ENCODE measurements around the gene BICRAL. TPM values are rescaled to one million over a fixed set of nuclear protein-coding genes. Genes with fewer than 3 reads are reported as not detected.

BICRAL gene
- total and polyA plus RNA-seq, 8 donors: 2.8 to 23.2 (median 7.0) TPM

GRCh38 chr6:42745640-42746462 lies 36.0 kb upstream of the BICRAL start, which contains the start of gene TBCC:
Gene TBCC, minus strand, starts transcription at chr6:42746103. Its CDS starts 30 bp downstream, at chr6:42746073.
- Histone ChIP-seq H3K4me3 (peak within 1 kb of the TSS; percentile 66 to 99 (median 84)), H3K27ac (peak within 1 kb of the TSS; percentile 89 to 97 (median 93)), H3K9me3 (no peaks in the 10 kb centered on the region), H3K36me3 (no peaks in the 10 kb centered on the region), H3K4me1 (peaks cover 19 to 50% (median 41%) of the 10 kb centered on the region in 4 donors), H3K27me3 (no peaks in the 10 kb centered on the region)
- 0 to 1% (median 0%) methylated on average over 41 to 57 of the region's 57 CpGs for WGBS, 5 donors
- TF ChIP-seq POLR2A (IDR thresholded peaks at IDR 0.05): peak in 2 of 4 donors; percentile 92 to 94
- TF ChIP-seq EP300 (IDR thresholded peaks at IDR 0.05): no peak
- TF ChIP-seq POLR2AphosphoS5 (IDR thresholded peaks at IDR 0.05): peak; percentile 96 to 99 (median 99)
- peak; percentile 97 to 99 for DNase-seq
- intact Hi-C loops (cut with DNase I; ENCODE audit: low total_unique reads): no loop called here

DNA sequence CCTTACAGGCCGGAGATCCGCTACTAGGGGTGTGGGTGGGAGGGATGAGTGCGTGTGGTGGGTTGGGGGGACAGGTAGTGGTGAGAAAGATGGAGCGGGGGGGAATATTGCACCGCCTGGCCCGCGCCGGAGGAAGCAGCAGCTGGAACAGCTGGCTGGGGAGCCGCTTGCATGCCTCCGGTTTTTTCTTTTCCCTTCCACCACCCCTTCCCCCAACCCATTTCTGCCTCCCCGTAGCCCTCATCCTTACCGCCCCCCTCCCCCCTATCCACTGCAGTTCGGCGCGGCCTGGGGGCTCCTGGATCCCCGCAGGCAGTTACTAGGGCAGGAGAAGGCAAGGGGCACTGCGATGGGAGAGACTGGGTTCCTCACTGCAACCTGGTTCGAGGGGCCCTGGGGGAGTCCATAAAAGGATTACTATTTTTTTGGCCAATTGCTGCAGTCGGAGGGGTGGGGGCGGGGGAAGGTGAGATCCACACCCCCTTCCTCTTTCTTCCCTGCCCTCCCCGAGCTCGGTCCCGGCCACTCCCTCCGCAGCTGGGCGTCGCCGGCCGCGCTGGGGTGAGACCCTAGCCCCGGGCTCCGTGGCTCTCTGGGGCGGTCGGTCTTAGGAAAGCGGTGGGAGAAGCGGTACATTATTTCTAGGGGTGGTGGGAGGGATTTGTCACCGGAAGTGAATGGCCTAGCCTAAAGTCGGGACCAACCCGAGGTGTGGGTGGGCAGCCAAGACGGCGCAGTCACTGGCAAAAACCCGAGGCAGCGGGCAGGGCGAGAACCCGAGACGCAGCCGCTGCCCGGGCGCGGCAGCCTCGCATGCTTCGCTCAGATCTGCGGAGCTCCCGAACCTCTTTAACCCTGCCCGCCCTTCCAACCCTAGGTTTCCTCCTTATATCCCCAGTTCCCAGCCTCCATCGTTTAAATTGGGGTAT lies 35.1 kb upstream of the BICRAL start:
- peaks cover 19 to 50% (median 41%) of the 10 kb centered on the region in 4 donors for H3K4me1 ChIP-seq
- peak overlapping the region; percentile 87 to 97 (median 92) for H3K27ac ChIP-seq
- intact Hi-C loops (cut with DNase I; ENCODE audit: low total_unique reads): no loop called here
- DNase-seq: peak; percentile 72 to 96
- WGBS, 5 donors: 0 to 1% (median 1%) methylated on average over 46 to 55 of the region's 55 CpGs
- H3K4me3 ChIP-seq: peak overlapping the region; percentile 66 to 99 (median 84)
- TF ChIP-seq, protein P1, sequence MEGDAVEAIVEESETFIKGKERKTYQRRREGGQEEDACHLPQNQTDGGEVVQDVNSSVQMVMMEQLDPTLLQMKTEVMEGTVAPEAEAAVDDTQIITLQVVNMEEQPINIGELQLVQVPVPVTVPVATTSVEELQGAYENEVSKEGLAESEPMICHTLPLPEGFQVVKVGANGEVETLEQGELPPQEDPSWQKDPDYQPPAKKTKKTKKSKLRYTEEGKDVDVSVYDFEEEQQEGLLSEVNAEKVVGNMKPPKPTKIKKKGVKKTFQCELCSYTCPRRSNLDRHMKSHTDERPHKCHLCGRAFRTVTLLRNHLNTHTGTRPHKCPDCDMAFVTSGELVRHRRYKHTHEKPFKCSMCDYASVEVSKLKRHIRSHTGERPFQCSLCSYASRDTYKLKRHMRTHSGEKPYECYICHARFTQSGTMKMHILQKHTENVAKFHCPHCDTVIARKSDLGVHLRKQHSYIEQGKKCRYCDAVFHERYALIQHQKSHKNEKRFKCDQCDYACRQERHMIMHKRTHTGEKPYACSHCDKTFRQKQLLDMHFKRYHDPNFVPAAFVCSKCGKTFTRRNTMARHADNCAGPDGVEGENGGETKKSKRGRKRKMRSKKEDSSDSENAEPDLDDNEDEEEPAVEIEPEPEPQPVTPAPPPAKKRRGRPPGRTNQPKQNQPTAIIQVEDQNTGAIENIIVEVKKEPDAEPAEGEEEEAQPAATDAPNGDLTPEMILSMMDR (IDR thresholded peaks at IDR 0.05): no peak
- TF ChIP-seq POLR2A (IDR thresholded peaks at IDR 0.05) (peak in 1 of 4 donors; percentile 9), EP300 (IDR thresholded peaks at IDR 0.05) (no peak), POLR2AphosphoS5 (IDR thresholded peaks at IDR 0.05) (peak; percentile 59 to 95 (median 93))
- no peaks in the 10 kb centered on the region for H3K36me3 ChIP-seq
- H3K9me3 ChIP-seq: no peaks in the 10 kb centered on the region
- H3K27me3 ChIP-seq: no peaks in the 10 kb centered on the region

GRCh38 chr6:42748203-42748898 lies 33.5 kb upstream of the BICRAL start:
- TF ChIP-seq POLR2A (IDR thresholded peaks at IDR 0.05) (no peak), POLR2AphosphoS5 (IDR thresholded peaks at IDR 0.05) (no peak)
- intact Hi-C loops (cut with DNase I; ENCODE audit: low total_unique reads): no loop called here

GRCh38 chr6:42751055-42751454 lies 30.8 kb upstream of the BICRAL start:
- DNase-seq: no peak
- Histone ChIP-seq H3K4me1 (peaks cover 4 to 25% (median 18%) of the 10 kb centered on the region in 4 donors), H3K36me3 (no peaks in the 10 kb centered on the region), H3K4me3 (no peak overlapping the region), H3K27me3 (no peaks in the 10 kb centered on the region), H3K27ac (no peak overlapping the region), H3K9me3 (no peaks in the 10 kb centered on the region)
- TF ChIP-seq EP300 (IDR thresholded peaks at IDR 0.05): no peak
- TF ChIP-seq POLR2A (IDR thresholded peaks at IDR 0.05): no peak
- TF ChIP-seq POLR2AphosphoS5 (IDR thresholded peaks at IDR 0.05): no peak
- TF ChIP-seq, protein P1 (IDR thresholded peaks at IDR 0.05): no peak
- intact Hi-C loops (cut with DNase I; ENCODE audit: low total_unique reads): no loop called here
- 59 to 82% (median 69%) methylated on average over 3 of the region's 3 CpGs for WGBS, 5 donors

More at GRCh38 chr6:42748203-42748898, 33.5 kb upstream of the BICRAL start:
- Histone ChIP-seq H3K27me3 (no peaks in the 10 kb centered on the region), H3K4me3 (peak overlapping the region in 3 of 4 donors; percentile 66 to 99 (median 97)), H3K4me1 (peaks cover 19 to 46% (median 36%) of the 10 kb centered on the region in 4 donors), H3K9me3 (no peaks in the 10 kb centered on the region), H3K27ac (peak overlapping the region in 2 of 5 donors; percentile 89 to 97), H3K36me3 (no peaks in the 10 kb centered on the region)
- 34 to 41% (median 34%) methylated on average over 8 of the region's 8 CpGs for WGBS, 5 donors
- peak in 1 of 2 donors; percentile 19 for DNase-seq

Data from stomach (tissue), 9 donors.